K562 (cell line): Measurements from ENCODE around the gene KCNH2. TPM values are rescaled to one million over a fixed set of nuclear protein-coding genes. Genes with fewer than 3 reads are reported as not detected.

Experiments
- ATAC-seq: fragments of 200-7000 bp; cut with Tn5 transposase; 3 replicates; pipeline ENCODE4 v1.9.1; 2020; ENCODE audit warnings: moderate library complexity
- BruUV-seq: library from RNA; stranded (reverse); fragments of 400-500 nt; replicated peaks from 2 replicates; lab custom pipeline; 2021; lab: Mats Ljungman, UMichigan
- CTCF ChIA-PET: fragments of 300-600 bp; formaldehyde crosslinking; extraction: SDS; loops from one replicate; lab custom pipeline; 2021; ENCODE audit warnings: low intra/inter-chr PET ratio; lab: Yijun Ruan, JAX
- POLR2A ChIA-PET: fragments of 300-600, 350-650 bp; sonication (Branson Sonifier 250); formaldehyde crosslinking; extraction: SDS; loops from one replicate; lab custom pipeline; 2021; ENCODE audit warnings: antibody characterized with exemption, inconsistent platforms; lab: Yijun Ruan, JAX
- DNase-seq, 4 experiments: peaks; one replicate each; pipeline versions ENCODE4 v3.0.0 to v3.0.0-alpha.2; 2011 to 2018; ENCODE audit warnings: low spot score in 3 of 4, mixed read lengths in 3 of 4; ENCODE audit errors: extremely low read depth in 1 of 4
- FAIRE-seq: peaks from 2 replicates; lab custom pipeline; 2011; peaks lifted over from hg19 to GRCh38; lab: Jason Lieb, UNC
- H2AFZ ChIP-seq: 2 replicates; pipeline ENCODE4 v1.6.0; 2011; ENCODE audit warnings: low read depth, low read length, control low read depth, inconsistent platforms
- H3K27ac ChIP-seq: fragments of 200-600 bp; 3 replicates; pipeline ENCODE4 v1.8.0; 2011; ENCODE audit warnings: low read depth, mild to moderate bottlenecking, control low read depth, inconsistent platforms, low read length, moderate library complexity, mixed read lengths; ENCODE audit errors: extremely low read depth
- H3K27me3 ChIP-seq, 2 experiments: fragments of 300-600 bp in 1 of 2; 2 replicates in 1 of 2; 3 replicates in 1 of 2; pipeline versions ENCODE4 v1.6.0 to v1.8.0; 2011; ENCODE audit warnings: inconsistent platforms in 2 of 2, low read length in 2 of 2, mild to moderate bottlenecking in 1 of 2, mixed read lengths in 1 of 2, moderate library complexity in 1 of 2; ENCODE audit not compliant: control insufficient read depth in 2 of 2, insufficient read depth in 2 of 2
- H3K36me3 ChIP-seq: fragments of 300-600 bp; 3 replicates; pipeline ENCODE4 v1.8.0; 2011; ENCODE audit warnings: mild to moderate bottlenecking, low read length, inconsistent platforms; ENCODE audit not compliant: control insufficient read depth, insufficient read depth
- H3K4me1 ChIP-seq, 2 experiments: fragments of 200-600 bp in 1 of 2; replicated peaks in 1 of 2; 2 replicates in 1 of 2; 3 replicates in 1 of 2; pipeline versions ENCODE4 v1.5.1 to v1.8.0; 2011; ENCODE audit warnings: inconsistent platforms in 2 of 2, low read length in 2 of 2, mild to moderate bottlenecking in 1 of 2, mixed read lengths in 1 of 2, moderate library complexity in 1 of 2; ENCODE audit not compliant: control insufficient read depth in 2 of 2, insufficient read depth in 2 of 2
- H3K4me2 ChIP-seq: 2 replicates; pipeline ENCODE4 v1.6.1; 2011; ENCODE audit warnings: low read length, control low read depth, inconsistent platforms, mixed read lengths; ENCODE audit not compliant: insufficient read depth
- H3K4me3 ChIP-seq: fragments of 200-600 bp; sonication (generic), shearing (Covaris generic); 2 replicates; pipeline ENCODE4 v1.5.1; 2016; ENCODE audit warnings: control low read depth, inconsistent platforms
- H3K79me2 ChIP-seq: fragments of 200-600 bp; 3 replicates; pipeline ENCODE4 v1.8.0; 2011; ENCODE audit warnings: low read length, inconsistent platforms; ENCODE audit not compliant: control insufficient read depth, insufficient read depth
- H3K9ac ChIP-seq, 2 experiments: 2 replicates each; pipeline versions ENCODE4 v1.6.0 to v1.6.1; 2011; ENCODE audit warnings: low read depth in 2 of 2, low read length in 2 of 2, control low read depth in 1 of 2, inconsistent platforms in 1 of 2, mild to moderate bottlenecking in 1 of 2, mixed read lengths in 1 of 2; ENCODE audit not compliant: insufficient read depth in 1 of 2
- H3K9me1 ChIP-seq: one replicate; pipeline ENCODE4 v1.6.0; 2011; ENCODE audit warnings: inconsistent platforms, mild to moderate bottlenecking, low read length, moderate library complexity; ENCODE audit not compliant: control insufficient read depth, insufficient read depth
- H3K9me3 ChIP-seq: replicated peaks from 2 replicates; pipeline ENCODE4 v1.5.1; 2011; ENCODE audit warnings: low read depth, low read length, inconsistent platforms; ENCODE audit not compliant: control insufficient read depth, insufficient read depth
- H4K20me1 ChIP-seq: replicated peaks from 2 replicates; pipeline ENCODE4 v1.6.1; 2011; ENCODE audit warnings: low read length, inconsistent platforms, mixed read lengths; ENCODE audit not compliant: control insufficient read depth, insufficient read depth
- CREB1 ChIP-seq, 2 experiments: sonication (generic) in 1 of 2; formaldehyde crosslinking in 1 of 2; IDR thresholded peaks; 2 replicates each; pipeline versions ENCODE4 v1.6.1 to v1.8.0; 2012 to 2022; ENCODE audit warnings: inconsistent platforms in 1 of 2, mild to moderate bottlenecking in 1 of 2, missing genetic modification reagents in 1 of 2, moderate library complexity in 1 of 2
- KLF13 ChIP-seq: fragments of 450-650 bp; IDR thresholded peaks from 2 replicates; pipeline ENCODE4 v1.6.1; 2016; ENCODE audit warnings: missing genetic modification characterization, low read depth, mild to moderate bottlenecking, missing compliant biosample characterization, moderate library complexity, borderline replicate concordance
- POLR2B ChIP-seq: fragments of 450-650 bp; IDR thresholded peaks from 2 replicates; pipeline ENCODE4 v1.6.1; 2018; ENCODE audit warnings: low read depth; ENCODE audit not compliant: partially characterized antibody
- RBM15 ChIP-seq: fragments of 200-400 bp; formaldehyde crosslinking; IDR thresholded peaks from 2 replicates; pipeline ENCODE4 v1.6.1; 2018; ENCODE audit warnings: mild to moderate bottlenecking, low read length, moderate library complexity; ENCODE audit not compliant: insufficient read depth
- SIRT6 ChIP-seq: IDR thresholded peaks from one replicate; pipeline ENCODE4 v1.6.1; 2012; ENCODE audit warnings: low read depth, mild to moderate bottlenecking, control low read depth, inconsistent platforms, low read length, moderate library complexity
- TBP ChIP-seq: optimal IDR thresholded peaks from 2 replicates; pipeline ENCODE3; 2011; ENCODE audit warnings: low read depth, low read length, improper control_type of control experiment
- ZFP91 ChIP-seq: sonication (generic); formaldehyde crosslinking; IDR thresholded peaks from 2 replicates; pipeline ENCODE4 v1.8.0; 2022; ENCODE audit warnings: mild to moderate bottlenecking, missing genetic modification reagents
- ZNF133 ChIP-seq: fragments of 250-450 bp; sonication (Bioruptor Pico); IDR thresholded peaks from 2 replicates; pipeline ENCODE4 v1.4.0; 2020; ENCODE audit warnings: mild to moderate bottlenecking
- ZNF184 ChIP-seq: sonication (generic); formaldehyde crosslinking; IDR thresholded peaks from 2 replicates; pipeline ENCODE4 v1.5.0; 2020; ENCODE audit warnings: missing genetic modification reagents
- WGBS: fragments of 100-300 bp; shearing (Covaris generic); methylation state at CpG from one replicate; pipeline ENCODE4 v1.1.6; 2016; ENCODE audit warnings: low coverage, mixed read lengths; ENCODE audit not compliant: insufficient coverage; ENCODE audit errors: missing lambda C conversion rate; 5-methylcytosine and 5-hydroxymethylcytosine counted together
- in situ Hi-C: fragments of 300-500 bp; cut with MboI; formaldehyde crosslinking; loops from 4 replicates; pipeline ENCODE4 v1.15.0; 2018; ENCODE audit warnings: inconsistent platforms, mixed read lengths
- intact Hi-C: fragments of 100-400 bp; cut with micrococcal nuclease; formaldehyde crosslinking; loops from 2 replicates; pipeline ENCODE4 v1.14.2; 2022
- polyA plus RNA-seq, 8 experiments: library from polyadenylated mRNA; depleted of rRNA in 4 of 8; stranded (reverse) in 5 of 8; unstranded in 3 of 8; fragments of >200 nt; fragmentation: Nextera tagmentation in 2 of 8; fragmentation: Illumina TruSeq in 1 of 8; extraction: Ambion mirVana in 2 of 8; extraction: Trizol in 1 of 8; gene quantifications; 2 replicates each; pipeline versions ENCODE4 v1.2.1 to v1.2.3, GENCODE V29; 2011 to 2014; ENCODE audit warnings: inconsistent platforms in 1 of 8, missing spikeins in 1 of 8
- total RNA-seq, 7 experiments: library from RNA; depleted of rRNA in 6 of 7; stranded (reverse); fragments of >200 nt in 6 of 7; fragmentation: Illumina TruSeq in 2 of 7; extraction: Trizol in 2 of 7; gene quantifications; 2 replicates each; pipeline versions ENCODE4 v1.2.1 to v1.2.3, GENCODE V29; 2011 to 2021; ENCODE audit warnings: low replicate concordance in 1 of 7
- TF ChIP-seq, protein P1 (sequence below), 2 experiments: fragments of 450-650 bp in 1 of 2; sonication (generic) in 1 of 2; formaldehyde crosslinking in 1 of 2; IDR thresholded peaks; 2 replicates each; pipeline versions ENCODE4 v1.7.1 to v1.9.0; 2016 to 2022; ENCODE audit warnings: inconsistent platforms in 1 of 2, mild to moderate bottlenecking in 1 of 2, missing genetic modification reagents in 1 of 2

The KCNH2 gene
- total and polyA plus RNA-seq, 9 of the 15 experiments (the other 6 are each of a cell fraction or from before 2014, with no cell fraction given): 18.1 to 368 (median 218) TPM

- Histone ChIP-seq H3K9ac (peak overlapping the region; percentile 77 to 94), H3K27ac (peak overlapping the region; percentile 85), H4K20me1 (no peaks in the 10 kb centered on the region), H2AFZ (peak overlapping the region; percentile 92), H3K36me3 (peaks cover 32% of the 10 kb centered on the region; the same call in 2 of the 3 replicates), H3K9me1 (no peaks in the 10 kb centered on the region), H3K4me1 (peaks cover 42 to 76% of the 10 kb centered on the region in 2 experiments), H3K4me2 (peak overlapping the region; percentile 100), H3K79me2 (peaks cover 45% of the 10 kb centered on the region), H3K9me3 (no peaks in the 10 kb centered on the region), H3K4me3 (peak overlapping the region; percentile 57), H3K27me3 (no peaks in the 10 kb centered on the region; a peak in 1 of 5 replicates)
- ChIA-PET CTCF (interaction anchor here (0.9 to 3.5 kb wide), 3 partner anchors 43 to 101 kb away, joined by 3 to 15 read pairs (median 5); no protein-coding TSS in a partner anchor), POLR2A (interaction anchor here (0.6 to 8.4 kb wide), 13 partner anchors 12 to 689 kb away, joined by 3 to 146 read pairs (median 4); partner anchors contain the start of genes ABCB8, ATG9B and FASTK)
- 11% methylated on average over 7 of the region's 7 CpGs for WGBS
- DNase-seq (no peak), ATAC-seq (no peak; the same call in 1 of the 3 replicates), FAIRE-seq (no peak)
- intact Hi-C loops: loop anchor here (10.0 kb wide), 1 partner anchor 165 kb away; no protein-coding TSS in a partner anchor
- no TSS peak for BruUV-seq
- in situ Hi-C loops: no loop called here
- 0 out of 2 replicates have a peak, but pooled peaks have one; percentile 11 for TF ChIP-seq CREB1 (IDR thresholded peaks at IDR 0.05)
- no peak for TF ChIP-seq CREB1 (CRISPR knock-in tag; IDR thresholded peaks at IDR 0.05)
- no peak for TF ChIP-seq SIRT6
- TF ChIP-seq TBP: no peak
- no peak for TF ChIP-seq ZFP91 (CRISPR knock-in tag)
- TF ChIP-seq, protein P1, sequence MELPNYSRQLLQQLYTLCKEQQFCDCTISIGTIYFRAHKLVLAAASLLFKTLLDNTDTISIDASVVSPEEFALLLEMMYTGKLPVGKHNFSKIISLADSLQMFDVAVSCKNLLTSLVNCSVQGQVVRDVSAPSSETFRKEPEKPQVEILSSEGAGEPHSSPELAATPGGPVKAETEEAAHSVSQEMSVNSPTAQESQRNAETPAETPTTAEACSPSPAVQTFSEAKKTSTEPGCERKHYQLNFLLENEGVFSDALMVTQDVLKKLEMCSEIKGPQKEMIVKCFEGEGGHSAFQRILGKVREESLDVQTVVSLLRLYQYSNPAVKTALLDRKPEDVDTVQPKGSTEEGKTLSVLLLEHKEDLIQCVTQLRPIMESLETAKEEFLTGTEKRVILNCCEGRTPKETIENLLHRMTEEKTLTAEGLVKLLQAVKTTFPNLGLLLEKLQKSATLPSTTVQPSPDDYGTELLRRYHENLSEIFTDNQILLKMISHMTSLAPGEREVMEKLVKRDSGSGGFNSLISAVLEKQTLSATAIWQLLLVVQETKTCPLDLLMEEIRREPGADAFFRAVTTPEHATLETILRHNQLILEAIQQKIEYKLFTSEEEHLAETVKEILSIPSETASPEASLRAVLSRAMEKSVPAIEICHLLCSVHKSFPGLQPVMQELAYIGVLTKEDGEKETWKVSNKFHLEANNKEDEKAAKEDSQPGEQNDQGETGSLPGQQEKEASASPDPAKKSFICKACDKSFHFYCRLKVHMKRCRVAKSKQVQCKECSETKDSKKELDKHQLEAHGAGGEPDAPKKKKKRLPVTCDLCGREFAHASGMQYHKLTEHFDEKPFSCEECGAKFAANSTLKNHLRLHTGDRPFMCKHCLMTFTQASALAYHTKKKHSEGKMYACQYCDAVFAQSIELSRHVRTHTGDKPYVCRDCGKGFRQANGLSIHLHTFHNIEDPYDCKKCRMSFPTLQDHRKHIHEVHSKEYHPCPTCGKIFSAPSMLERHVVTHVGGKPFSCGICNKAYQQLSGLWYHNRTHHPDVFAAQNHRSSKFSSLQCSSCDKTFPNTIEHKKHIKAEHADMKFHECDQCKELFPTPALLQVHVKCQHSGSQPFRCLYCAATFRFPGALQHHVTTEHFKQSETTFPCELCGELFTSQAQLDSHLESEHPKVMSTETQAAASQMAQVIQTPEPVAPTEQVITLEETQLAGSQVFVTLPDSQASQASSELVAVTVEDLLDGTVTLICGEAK (IDR thresholded peaks at IDR 0.05): 0 out of 2 replicates have a peak, but pooled peaks have one; percentile 9
- TF ChIP-seq, protein P1 (CRISPR knock-in tag; IDR thresholded peaks at IDR 0.05): no peak
- TF ChIP-seq ZNF133: no peak
- TF ChIP-seq RBM15: no peak
- no peak for TF ChIP-seq ZNF184 (CRISPR knock-in tag)
- no peak for TF ChIP-seq KLF13
- no peak for TF ChIP-seq POLR2B
These were observed 31.9 kb upstream of the KCNH2 start for GRCh38 chr7:151010037-151010306.
